HG03025 (cell line): ENCODE data around the gene CACFD1.
"Not testable (repeated sequence)": the region's sequence is repeated elsewhere in the genome, so short reads cannot be mapped to it uniquely, and the experiment has no call there.

Source experiments
- ATAC-seq: cut with Tn5 transposase; IDR thresholded peaks from one replicate; pipeline ENCODE4 v1.9.1; 2021; ENCODE audit warnings: mild to moderate bottlenecking, moderate library complexity; ENCODE audit not compliant: unreplicated experiment, low FRiP score

CACFD1 gene

GRCh38 chr9:133437753-133438531, 21.8 kb upstream of the CACFD1 start:
- ATAC-seq = no peak

- no peak for ATAC-seq
Measured at GRCh38 chr9:133439337-133439736, 20.4 kb upstream of the CACFD1 start.

GRCh38 chr9:133440874-133441273, 18.9 kb upstream of the CACFD1 start:
- no peak for ATAC-seq

- no peak for ATAC-seq
Measured at GRCh38 chr9:133441571-133441970, 18.2 kb upstream of the CACFD1 start.

- no peak for ATAC-seq
Measured at GRCh38 chr9:133443248-133443647, 16.5 kb upstream of the CACFD1 start.

- ATAC-seq = no peak
Measured at GRCh38 chr9:133443982-133444381, 15.8 kb upstream of the CACFD1 start.

GRCh38 chr9:133445293-133445969, 14.3 kb upstream of the CACFD1 start:
- ATAC-seq = no peak

GRCh38 chr9:133448487-133448972, 11.2 kb upstream of the CACFD1 start:
- no peak for ATAC-seq

- ATAC-seq = no peak
Measured at GRCh38 chr9:133449760-133450159, 10.0 kb upstream of the CACFD1 start.

- not testable (repeated sequence) for ATAC-seq
Measured at GRCh38 chr9:133451865-133452264, 7.9 kb upstream of the CACFD1 start.

GRCh38 chr9:133452562-133452961, 7.2 kb upstream of the CACFD1 start:
- no peak for ATAC-seq

GRCh38 chr9:133453651-133454050, 6.1 kb upstream of the CACFD1 start:
- no peak for ATAC-seq

- no peak for ATAC-seq
Measured at GRCh38 chr9:133454325-133454724, 5.5 kb upstream of the CACFD1 start.

- ATAC-seq = no peak
Measured at GRCh38 chr9:133454943-133455673, 4.7 kb upstream of the CACFD1 start.

- no peak for ATAC-seq
Measured at GRCh38 chr9:133455936-133456335, 3.8 kb upstream of the CACFD1 start.

GRCh38 chr9:133456409-133456808, 3.4 kb upstream of the CACFD1 start:
- ATAC-seq = no peak

GRCh38 chr9:133457233-133457632, 2.5 kb upstream of the CACFD1 start:
- ATAC-seq = no peak

- ATAC-seq = no peak
Measured at GRCh38 chr9:133457748-133458147, 2.0 kb upstream of the CACFD1 start.

GRCh38 chr9:133458643-133459312, 1.0 kb upstream of the CACFD1 start:
- ATAC-seq = no peak

GRCh38 chr9:133460405-133461175, 812 bp downstream of the CACFD1 start:
- ATAC-seq = peak; percentile 35
